ENCODE data around the gene GPR89A.
"Not testable (repeated sequence)": the region's sequence is repeated elsewhere in the genome, so short reads cannot be mapped to it uniquely, and the experiment has no call there.

GPR89A gene

DNA sequence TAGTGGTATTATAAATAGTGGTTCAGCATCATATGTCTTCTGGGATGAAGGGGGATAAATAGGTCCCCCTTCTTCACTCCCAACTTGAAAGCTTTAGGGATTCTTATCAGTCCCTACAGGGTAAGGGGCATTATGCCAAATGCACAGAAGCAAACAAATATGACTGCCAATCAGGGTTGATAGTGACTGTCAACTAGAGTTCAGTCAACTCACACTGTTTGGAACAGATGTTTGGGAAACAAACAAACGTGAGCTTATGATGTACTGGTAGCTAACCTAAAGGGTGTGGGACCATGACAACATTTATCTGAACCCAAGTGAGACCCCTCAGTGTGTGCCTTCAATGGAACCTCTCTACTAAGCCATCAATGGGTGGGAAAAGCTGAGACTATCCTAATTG lies 65.4 kb downstream of the GPR89A start:
- H2AK5ac ChIP-seq (ENCODE audit: low read length, severe bottlenecking); H3K36me3 ChIP-seq (ENCODE audit: control insufficient read depth in 1 of 2, insufficient read depth in 2 of 2, low read depth in 1 of 2, low read length in 2 of 2); H4K91ac ChIP-seq (ENCODE audit: low read length); H3K9ac ChIP-seq (ENCODE audit: low read length); H3K79me1 ChIP-seq (replicated peaks; ENCODE audit: low read length, poor library complexity, severe bottlenecking); H3K23ac ChIP-seq (ENCODE audit: low read length in 2 of 2); H2BK5ac ChIP-seq (ENCODE audit: low read depth, low read length, poor library complexity, severe bottlenecking); H3K4me1 ChIP-seq (ENCODE audit: control insufficient read depth, insufficient read depth, low read depth, low read length); H3K14ac ChIP-seq (ENCODE audit: low read length in 2 of 2); H3K27ac ChIP-seq (ENCODE audit: low read length, poor library complexity, severe bottlenecking); H2BK120ac ChIP-seq (ENCODE audit: low read depth, low read length); H4K8ac ChIP-seq (ENCODE audit: low read length); DNase-seq; H3K9me3 ChIP-seq (ENCODE audit: control insufficient read depth, low read length); H2BK15ac ChIP-seq (ENCODE audit: low read depth, poor library complexity, severe bottlenecking); H3K27me3 ChIP-seq (ENCODE audit: control insufficient read depth in 1 of 2, insufficient read depth in 1 of 2, low read length in 2 of 2); H2BK12ac ChIP-seq (ENCODE audit: low read length in 2 of 2); H3K4me2 ChIP-seq (ENCODE audit: low read length, poor library complexity, severe bottlenecking); H3K18ac ChIP-seq (ENCODE audit: low read depth in 1 of 2, low read length in 2 of 2); H2AFZ ChIP-seq (ENCODE audit: low read depth, low read length); H3K4ac ChIP-seq (ENCODE audit: low read depth in 1 of 2, low read length in 2 of 2); H3K4me3 ChIP-seq (ENCODE audit: insufficient read depth in 1 of 2, low read depth in 1 of 2, low read length in 2 of 2): not testable (repeated sequence)
- no CpG with 5 or more reads among the region's 1 CpG for WGBS

DNA sequence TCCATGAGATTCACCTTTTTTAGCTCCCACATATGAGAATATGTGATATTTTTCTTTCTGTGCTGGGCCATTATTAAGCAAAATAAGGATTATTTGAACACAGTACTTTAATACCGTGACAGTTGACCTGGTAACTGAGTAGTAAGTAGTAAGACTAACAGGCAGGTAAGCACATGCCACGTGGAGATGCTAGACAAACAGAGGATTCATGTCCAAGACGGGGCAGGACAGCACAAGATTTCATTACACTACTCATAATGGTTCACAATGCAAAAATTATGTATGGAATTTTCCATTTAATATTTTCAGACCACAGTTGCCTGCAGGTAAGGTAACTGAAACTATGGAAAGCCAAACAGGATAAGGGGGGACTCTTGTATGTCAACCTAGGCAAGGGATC lies 77.1 kb downstream of the GPR89A start:
- H3K27ac ChIP-seq (ENCODE audit: low read length, poor library complexity, severe bottlenecking); H3K27me3 ChIP-seq (ENCODE audit: control insufficient read depth in 1 of 2, insufficient read depth in 1 of 2, low read length in 2 of 2); H4K91ac ChIP-seq (ENCODE audit: low read length); H3K36me3 ChIP-seq (ENCODE audit: control insufficient read depth in 1 of 2, insufficient read depth in 2 of 2, low read depth in 1 of 2, low read length in 2 of 2); H3K9me3 ChIP-seq (ENCODE audit: control insufficient read depth, low read length); H2BK12ac ChIP-seq (ENCODE audit: low read length in 2 of 2); H3K18ac ChIP-seq (ENCODE audit: low read depth in 1 of 2, low read length in 2 of 2); H4K8ac ChIP-seq (ENCODE audit: low read length); H3K4ac ChIP-seq (ENCODE audit: low read depth in 1 of 2, low read length in 2 of 2); H2AFZ ChIP-seq (ENCODE audit: low read depth, low read length); H3K14ac ChIP-seq (ENCODE audit: low read length in 2 of 2); H2AK5ac ChIP-seq (ENCODE audit: low read length, severe bottlenecking); H3K4me1 ChIP-seq (ENCODE audit: control insufficient read depth, insufficient read depth, low read depth, low read length); H3K4me3 ChIP-seq (ENCODE audit: insufficient read depth in 1 of 2, low read depth in 1 of 2, low read length in 2 of 2); H3K79me1 ChIP-seq (replicated peaks; ENCODE audit: low read length, poor library complexity, severe bottlenecking); H3K23ac ChIP-seq (ENCODE audit: low read length in 2 of 2); H2BK120ac ChIP-seq (ENCODE audit: low read depth, low read length); DNase-seq; H2BK5ac ChIP-seq (ENCODE audit: low read depth, low read length, poor library complexity, severe bottlenecking); H3K4me2 ChIP-seq (ENCODE audit: low read length, poor library complexity, severe bottlenecking); H3K9ac ChIP-seq (ENCODE audit: low read length); H2BK15ac ChIP-seq (ENCODE audit: low read depth, poor library complexity, severe bottlenecking): not testable (repeated sequence)
- WGBS = no CpG with 5 or more reads among the region's 3 CpGs

- H3K23ac ChIP-seq (ENCODE audit: low read length in 2 of 2); H2AK5ac ChIP-seq (ENCODE audit: low read length, severe bottlenecking); H3K4me1 ChIP-seq (ENCODE audit: control insufficient read depth, insufficient read depth, low read depth, low read length); H3K4me2 ChIP-seq (ENCODE audit: low read length, poor library complexity, severe bottlenecking); H3K36me3 ChIP-seq (ENCODE audit: control insufficient read depth in 1 of 2, insufficient read depth in 2 of 2, low read depth in 1 of 2, low read length in 2 of 2); H2BK5ac ChIP-seq (ENCODE audit: low read depth, low read length, poor library complexity, severe bottlenecking); H3K4me3 ChIP-seq (ENCODE audit: insufficient read depth in 1 of 2, low read depth in 1 of 2, low read length in 2 of 2); DNase-seq; H3K9ac ChIP-seq (ENCODE audit: low read length); H3K27me3 ChIP-seq (ENCODE audit: control insufficient read depth in 1 of 2, insufficient read depth in 1 of 2, low read length in 2 of 2); H4K8ac ChIP-seq (ENCODE audit: low read length); H2AFZ ChIP-seq (ENCODE audit: low read depth, low read length); H3K27ac ChIP-seq (ENCODE audit: low read length, poor library complexity, severe bottlenecking); H2BK12ac ChIP-seq (ENCODE audit: low read length in 2 of 2); H3K14ac ChIP-seq (ENCODE audit: low read length in 2 of 2); H3K4ac ChIP-seq (ENCODE audit: low read depth in 1 of 2, low read length in 2 of 2); H2BK15ac ChIP-seq (ENCODE audit: low read depth, poor library complexity, severe bottlenecking); H4K91ac ChIP-seq (ENCODE audit: low read length); H3K9me3 ChIP-seq (ENCODE audit: control insufficient read depth, low read length); H2BK120ac ChIP-seq (ENCODE audit: low read depth, low read length); H3K18ac ChIP-seq (ENCODE audit: low read depth in 1 of 2, low read length in 2 of 2); H3K79me1 ChIP-seq (replicated peaks; ENCODE audit: low read length, poor library complexity, severe bottlenecking): not testable (repeated sequence)
- WGBS = no CpG with 5 or more reads among the region's 1 CpG
Observed at GRCh38 chr1:145686078-145686477, 78.3 kb downstream of the GPR89A start.

DNA sequence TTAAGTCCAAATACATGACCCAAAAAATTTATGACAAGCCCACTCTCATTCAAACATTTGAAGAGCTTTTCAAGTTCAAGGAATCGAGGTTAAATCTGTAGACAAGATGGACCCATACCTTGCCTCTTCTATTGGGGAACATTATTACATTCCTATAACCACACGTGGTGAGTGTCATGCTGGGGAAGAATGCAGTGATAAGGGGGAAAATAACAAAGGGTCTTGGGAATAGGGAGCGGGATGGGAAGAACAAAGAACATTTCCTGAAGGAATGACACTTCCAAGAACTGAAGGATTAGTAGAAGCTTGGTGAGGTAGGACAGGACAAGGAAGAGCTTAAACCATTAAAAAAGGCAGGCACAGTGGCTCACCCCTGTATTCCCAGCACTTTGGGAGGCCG lies 80.5 kb downstream of the GPR89A start:
- Histone ChIP-seq H2BK5ac (ENCODE audit: low read depth, low read length, poor library complexity, severe bottlenecking) (no peak overlapping the region), H3K14ac (ENCODE audit: low read length in 2 of 2) (no peak overlapping the region)
- WGBS = 89% methylated on average over 4 of the region's 4 CpGs

More for the DNA sequence above, 80.5 kb downstream of the GPR89A start:
- H2BK12ac ChIP-seq (ENCODE audit: low read length in 2 of 2) = no peak overlapping the region
- H3K9ac ChIP-seq (ENCODE audit: low read length) = no peak overlapping the region
- H3K4ac ChIP-seq (ENCODE audit: low read depth in 1 of 2, low read length in 2 of 2) = no peak overlapping the region
- no peak overlapping the region for H4K8ac ChIP-seq (ENCODE audit: low read length)
- no peaks in the 10 kb centered on the region for H3K79me1 ChIP-seq (replicated peaks; ENCODE audit: low read length, poor library complexity, severe bottlenecking)
- H2BK120ac ChIP-seq (ENCODE audit: low read depth, low read length) = no peak overlapping the region
- H3K27me3 ChIP-seq (ENCODE audit: control insufficient read depth in 1 of 2, insufficient read depth in 1 of 2, low read length in 2 of 2) = no peaks in the 10 kb centered on the region
- H3K4me2 ChIP-seq (ENCODE audit: low read length, poor library complexity, severe bottlenecking) = no peak overlapping the region
- no peak overlapping the region for H3K27ac ChIP-seq (ENCODE audit: low read length, poor library complexity, severe bottlenecking)
- no peak overlapping the region for H3K4me3 ChIP-seq (ENCODE audit: insufficient read depth in 1 of 2, low read depth in 1 of 2, low read length in 2 of 2)
- DNase-seq = no peak
- H2AFZ ChIP-seq (ENCODE audit: low read depth, low read length) = no peak overlapping the region
- no peak overlapping the region for H4K91ac ChIP-seq (ENCODE audit: low read length)
- H3K36me3 ChIP-seq (ENCODE audit: control insufficient read depth in 1 of 2, insufficient read depth in 2 of 2, low read depth in 1 of 2, low read length in 2 of 2) = no peaks in the 10 kb centered on the region
- H3K9me3 ChIP-seq (ENCODE audit: control insufficient read depth, low read length) = no peaks in the 10 kb centered on the region
- peaks cover 8% of the 10 kb centered on the region for H3K4me1 ChIP-seq (ENCODE audit: control insufficient read depth, insufficient read depth, low read depth, low read length)
- H3K18ac ChIP-seq (ENCODE audit: low read depth in 1 of 2, low read length in 2 of 2) = no peak overlapping the region
- H2AK5ac ChIP-seq (ENCODE audit: low read length, severe bottlenecking) = no peak overlapping the region
- no peak overlapping the region for H2BK15ac ChIP-seq (ENCODE audit: low read depth, poor library complexity, severe bottlenecking)
- no peak overlapping the region for H3K23ac ChIP-seq (ENCODE audit: low read length in 2 of 2)

Measured in mesenchymal stem cell (in vitro differentiated cells and primary cell).